ENCODE data around the gene NHP2.
"Not testable (repeated sequence)": the region's sequence is repeated elsewhere in the genome, so short reads cannot be mapped to it uniquely, and the experiment has no call there.

The NHP2 gene

DNA sequence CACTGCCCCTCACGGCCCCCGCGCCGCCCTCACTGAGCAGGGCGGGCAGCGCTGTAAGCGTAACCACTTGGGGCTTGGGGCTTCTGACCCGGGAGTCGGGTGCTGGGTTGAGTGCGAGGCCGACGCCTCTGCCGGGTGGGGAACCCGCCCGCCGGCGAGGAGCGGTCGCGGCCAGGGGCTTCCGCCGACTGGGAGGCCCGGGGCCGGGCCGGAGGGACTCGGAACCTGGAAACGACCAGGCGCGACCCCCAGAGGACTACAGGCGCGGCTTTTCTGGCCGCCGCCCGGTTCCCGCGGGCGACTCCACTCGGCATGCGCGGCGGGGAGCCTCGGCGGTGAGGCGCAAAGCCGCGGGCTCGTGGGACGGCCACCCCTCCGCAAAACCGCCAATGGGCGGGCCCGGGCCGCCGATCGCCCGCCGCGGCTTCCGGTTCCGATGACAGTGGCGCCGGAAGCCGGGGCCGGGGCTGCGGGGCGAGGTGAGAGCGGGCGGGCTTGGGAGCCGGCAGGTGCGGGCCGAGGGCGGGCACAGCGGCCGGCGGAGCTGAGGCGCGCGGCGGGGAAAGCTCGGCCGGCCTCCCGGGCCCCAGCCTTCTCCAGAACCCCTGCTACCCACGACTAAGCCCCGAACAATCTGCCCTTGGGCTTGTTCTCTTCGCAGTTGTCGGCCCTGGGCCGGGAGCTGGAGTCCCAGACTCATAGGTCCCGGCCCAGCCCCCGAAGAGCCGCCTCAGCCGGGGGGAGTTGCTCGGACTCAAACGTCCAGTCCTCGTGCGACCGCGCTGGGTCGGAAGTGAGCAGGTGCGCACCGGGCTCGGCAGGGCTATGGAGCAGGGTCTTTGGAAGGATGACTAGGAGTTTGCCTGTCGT, 22.9 kb downstream of the NHP2 start, which contains the start of gene RMND5B:
Gene RMND5B (plus strand): TSS at position 439 of the 870 bp plus-strand sequence. CDS start 7,106 bp downstream, outside the sequence.
- DNase-seq (ENCODE audit: low read depth): peak; percentile 63

DNA sequence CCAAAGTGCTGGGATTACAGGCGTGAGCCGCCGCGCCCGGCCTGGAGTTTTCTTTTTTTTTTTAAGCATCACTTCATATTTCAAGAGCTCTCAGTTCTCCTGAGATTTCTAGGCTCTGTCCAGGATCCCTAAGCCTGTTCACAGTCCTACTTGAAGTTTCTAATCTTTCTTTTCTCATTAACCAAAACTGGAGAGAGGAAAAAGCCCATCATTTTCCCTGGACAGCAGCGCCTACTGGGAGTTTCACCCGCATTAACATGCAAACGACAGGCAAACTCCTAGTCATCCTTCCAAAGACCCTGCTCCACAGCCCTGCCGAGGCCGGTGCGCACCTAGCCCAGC, 23.5 kb downstream of the NHP2 start:
- not testable (repeated sequence) for DNase-seq (ENCODE audit: low read depth)

DNA sequence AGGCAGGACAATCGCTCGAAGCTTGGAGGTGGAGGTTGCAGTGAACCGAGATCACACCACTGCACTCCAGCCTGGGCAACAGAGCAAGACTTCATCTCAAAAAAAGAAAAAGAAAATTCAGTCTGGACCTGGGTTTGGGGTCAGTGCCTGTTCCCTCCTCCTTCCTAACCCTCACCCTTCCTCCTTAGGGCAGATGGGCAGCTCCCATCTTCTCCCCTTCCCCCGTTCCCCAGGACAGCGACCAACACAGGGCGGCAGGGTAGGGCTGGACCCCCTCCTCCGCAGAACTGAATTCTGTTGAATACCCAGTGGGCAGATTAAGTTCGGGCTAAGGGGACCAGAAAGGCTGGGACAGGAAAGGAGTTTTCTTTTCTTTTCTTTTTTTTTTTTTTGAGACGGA, 24.4 kb downstream of the NHP2 start:
- DNase-seq (ENCODE audit: low read depth): no peak

DNA sequence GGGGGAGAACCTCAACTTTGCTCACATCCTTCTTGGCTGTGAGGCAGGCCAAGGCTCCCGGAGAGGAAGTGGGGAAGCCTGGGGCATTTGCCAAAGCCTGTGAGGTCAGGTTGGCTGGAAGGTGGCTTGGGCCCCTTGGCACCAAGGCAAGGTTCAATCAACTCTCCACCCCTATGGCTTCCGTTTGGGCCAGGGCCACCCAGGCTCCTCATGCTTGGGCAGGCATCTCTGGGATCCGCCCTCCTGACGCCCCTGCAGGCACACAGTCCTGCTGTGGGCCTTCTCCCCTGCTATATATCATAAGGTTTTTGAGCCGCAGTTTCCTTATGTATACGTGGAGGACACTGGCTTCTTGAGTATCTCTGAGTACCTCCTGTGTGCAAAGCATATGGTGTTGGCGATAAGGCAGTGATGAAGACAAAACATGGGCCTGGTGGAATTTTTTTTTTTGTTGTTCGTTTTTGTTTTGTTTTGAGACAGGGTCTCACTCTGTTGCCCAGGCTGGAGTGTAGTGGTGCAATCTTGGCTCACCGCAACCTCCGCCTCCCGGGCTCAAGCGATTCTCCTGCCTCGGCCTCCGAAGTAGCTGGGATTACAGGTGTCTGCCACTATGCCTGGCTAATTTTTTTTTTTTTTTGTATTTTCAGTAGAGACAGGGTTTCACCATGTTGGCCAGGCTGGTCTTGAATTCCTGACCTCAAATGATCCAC, 26.2 kb downstream of the NHP2 start:
- not testable (repeated sequence) for DNase-seq (ENCODE audit: low read depth)

DNA sequence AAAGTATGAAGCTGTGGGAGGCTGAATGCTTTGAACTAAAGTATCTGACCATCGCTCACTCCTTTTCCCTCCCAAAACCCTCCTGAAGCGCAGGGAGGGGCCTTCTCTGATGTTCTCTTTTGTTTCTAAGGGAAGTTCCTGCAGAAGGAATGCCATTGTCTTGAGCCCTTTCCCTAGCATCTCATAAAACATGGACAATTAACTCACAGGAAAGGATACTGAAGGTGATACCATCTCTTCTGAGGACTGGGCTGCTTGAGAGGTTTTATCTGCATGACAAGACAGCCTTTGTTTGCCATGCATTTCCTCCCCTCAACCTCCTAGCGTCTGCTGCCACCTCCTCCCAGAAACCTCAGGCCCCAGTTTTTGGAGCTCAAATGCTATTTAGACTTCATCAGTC, 27.1 kb downstream of the NHP2 start:
- no peak for DNase-seq (ENCODE audit: low read depth)

DNA sequence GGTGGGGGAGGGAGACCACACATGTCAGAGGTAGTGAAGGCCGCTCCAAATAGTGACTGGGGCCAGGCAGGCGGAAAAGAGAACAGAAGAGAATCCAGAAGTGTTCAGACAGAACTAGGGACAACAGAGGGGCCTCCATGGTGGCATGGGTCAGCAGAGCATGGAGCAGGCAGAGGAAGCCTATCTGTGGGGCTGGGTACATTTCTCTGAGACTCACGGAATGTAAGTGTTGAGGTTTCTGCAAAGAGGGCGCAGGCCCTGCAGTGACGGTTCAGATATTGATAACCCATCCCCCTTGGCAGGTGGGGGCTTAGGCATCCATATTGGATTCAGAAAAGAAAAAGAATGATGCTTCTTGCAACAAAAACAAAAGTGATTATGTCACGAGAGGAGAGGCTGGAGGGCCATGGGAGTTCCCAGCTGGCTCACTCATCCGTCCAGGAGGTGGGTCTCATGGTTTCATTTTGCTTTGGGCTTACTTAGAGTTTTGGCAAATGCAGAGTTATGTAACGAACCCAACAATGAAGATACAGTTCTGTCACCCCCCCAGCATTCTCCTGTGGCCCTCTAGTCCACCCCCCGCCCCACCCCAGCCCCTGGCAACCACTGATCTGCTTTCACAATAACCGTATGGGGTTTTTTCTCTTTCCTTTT, 28.3 kb downstream of the NHP2 start:
- no peak for DNase-seq (ENCODE audit: low read depth)

DNA sequence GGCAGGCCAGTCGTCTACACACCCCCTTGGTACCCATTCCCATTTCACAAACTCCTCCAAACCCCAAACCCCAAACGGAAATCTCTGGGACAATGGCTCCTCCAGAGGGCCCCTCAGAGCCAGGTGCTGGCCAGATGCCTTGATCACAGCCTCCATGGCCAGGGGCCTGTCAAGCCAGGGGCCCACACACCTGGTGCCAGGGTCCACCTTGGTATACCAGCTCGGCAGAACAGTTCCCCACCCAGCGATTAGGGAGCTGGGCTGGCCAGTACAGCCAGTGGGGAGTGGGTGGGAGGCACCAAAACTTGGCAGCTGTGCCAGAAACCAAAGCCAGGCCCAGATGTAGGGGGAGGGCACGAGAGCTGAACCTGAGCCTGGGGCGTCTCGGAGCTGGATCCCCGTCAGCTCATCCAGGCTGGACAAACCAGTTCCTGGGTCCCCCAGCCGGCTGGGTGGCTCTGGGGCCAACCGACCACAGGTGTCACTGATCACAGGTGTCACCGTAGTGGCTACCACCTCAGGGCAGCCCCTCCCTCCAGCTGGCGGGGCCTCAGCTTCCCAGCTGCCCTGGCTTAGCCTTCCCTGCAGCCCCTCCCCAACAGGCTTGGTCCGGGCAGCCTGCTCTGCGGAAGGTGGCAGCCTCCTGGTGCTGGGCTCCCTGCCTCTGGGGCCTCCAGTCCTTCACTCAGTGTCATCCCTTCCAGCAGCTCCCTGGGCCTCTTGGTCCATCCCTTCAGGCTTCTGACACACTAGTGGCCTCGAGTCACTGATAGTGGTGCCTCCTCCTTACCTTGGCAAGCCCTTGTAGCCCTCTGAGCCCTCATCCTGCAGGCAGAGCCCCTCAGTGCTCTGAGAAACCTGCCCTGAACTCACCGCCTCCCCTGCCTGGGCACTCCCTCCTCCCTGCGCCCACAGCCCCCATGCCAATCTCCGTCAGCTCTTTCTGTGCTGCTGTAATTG, 29.4 kb downstream of the NHP2 start:
- DNase-seq (ENCODE audit: low read depth): no peak

DNA sequence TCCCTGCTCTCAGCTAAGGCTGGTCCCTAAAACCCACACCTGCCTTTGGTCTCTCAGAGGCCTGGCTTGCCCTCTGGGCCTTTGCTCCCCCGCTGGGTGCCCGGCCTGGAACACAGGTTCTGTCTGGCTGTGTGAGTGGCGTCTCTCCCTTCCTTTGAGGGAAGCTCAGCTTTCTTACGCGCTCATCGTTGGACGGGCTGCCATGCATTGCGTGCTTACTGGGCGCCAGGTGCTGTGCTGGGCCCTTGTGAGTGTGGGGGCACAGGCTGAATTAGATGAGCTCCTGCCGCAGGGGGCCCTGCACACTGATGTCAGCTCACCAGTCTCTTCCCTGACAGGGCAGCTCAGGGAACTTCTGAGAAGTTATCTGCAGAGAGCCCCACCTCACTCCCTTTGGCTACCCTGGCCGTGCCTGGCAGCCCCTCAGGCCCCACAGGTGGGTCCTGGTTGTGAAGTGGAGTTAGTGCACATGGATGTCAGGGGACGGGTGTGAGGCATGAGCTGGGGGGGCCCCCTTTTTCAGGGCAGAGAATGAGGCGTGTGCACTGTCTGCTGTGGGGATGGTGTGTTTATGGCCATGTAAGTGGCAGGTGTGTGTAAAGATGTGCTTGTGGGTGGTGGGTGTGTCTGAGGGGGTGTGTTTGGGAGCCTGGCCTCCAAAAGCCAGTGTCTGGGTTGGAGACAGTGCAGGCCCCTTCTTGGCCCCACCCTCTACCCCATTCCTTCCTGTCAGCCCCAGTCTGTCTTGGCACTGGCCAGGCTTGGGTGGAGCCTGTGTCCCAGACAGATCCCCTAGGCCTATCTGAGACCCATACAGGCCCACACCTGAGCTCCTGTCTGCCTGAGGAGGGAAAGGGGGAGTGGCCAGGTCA, 30.4 kb downstream of the NHP2 start:
- DNase-seq (ENCODE audit: low read depth): no peak

DNA sequence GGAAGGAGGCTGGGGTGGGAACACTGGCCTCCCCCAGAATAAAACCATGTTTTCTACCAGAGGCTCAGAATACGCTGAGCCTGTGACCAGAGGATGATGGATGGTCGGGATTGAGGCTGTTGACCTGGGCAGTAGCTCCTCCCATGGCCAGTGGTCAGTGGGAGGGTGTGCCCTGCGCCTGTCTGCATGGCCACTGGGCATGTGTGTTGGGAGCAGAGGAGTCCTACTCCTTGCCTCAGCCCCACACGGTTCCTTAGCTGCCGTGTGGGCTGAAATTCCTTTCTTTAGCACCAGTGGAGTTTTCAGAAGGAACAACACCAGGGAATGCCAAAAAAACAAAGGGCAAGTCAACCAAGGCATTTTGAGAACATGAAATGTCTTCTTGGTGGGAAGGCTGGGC, 31.3 kb downstream of the NHP2 start:
- no peak for DNase-seq (ENCODE audit: low read depth)

DNA sequence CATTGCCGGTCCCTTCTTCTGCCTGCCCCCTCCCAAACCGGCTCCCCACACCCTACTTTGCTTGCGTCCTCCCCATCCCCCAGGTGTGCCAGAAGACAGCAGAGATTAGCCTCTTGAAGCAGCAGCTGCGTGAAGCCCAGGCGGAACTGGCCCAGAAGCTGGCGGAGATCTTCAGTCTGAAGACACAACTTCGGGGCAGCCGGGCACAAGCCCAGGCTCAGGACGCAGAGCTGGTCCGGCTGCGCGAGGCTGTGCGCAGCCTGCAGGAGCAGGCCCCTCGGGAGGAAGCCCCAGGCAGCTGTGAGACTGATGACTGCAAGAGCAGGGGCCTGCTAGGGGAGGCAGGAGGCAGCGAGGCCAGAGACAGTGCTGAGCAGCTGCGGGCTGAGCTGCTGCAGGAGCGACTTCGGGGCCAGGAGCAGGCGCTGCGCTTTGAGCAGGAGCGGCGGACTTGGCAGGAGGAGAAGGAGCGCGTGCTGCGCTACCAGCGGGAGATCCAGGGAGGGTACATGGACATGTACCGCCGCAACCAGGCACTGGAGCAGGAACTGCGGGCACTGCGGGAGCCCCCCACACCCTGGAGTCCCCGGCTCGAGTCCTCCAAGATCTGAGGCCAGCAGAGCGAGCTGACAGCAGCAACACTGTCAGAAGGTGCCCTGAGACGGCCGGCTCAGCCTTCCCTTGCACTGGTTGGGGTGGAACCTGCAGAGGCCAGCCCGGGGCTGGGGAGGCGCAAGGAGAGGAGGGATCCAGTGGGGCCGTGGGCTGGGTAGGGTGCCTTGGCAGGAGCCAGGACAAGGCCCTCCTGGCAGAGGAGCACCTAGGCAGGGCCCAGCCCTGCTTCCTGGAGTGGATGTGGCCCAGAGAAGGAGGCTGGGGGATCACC, 32.1 kb downstream of the NHP2 start:
- no peak for DNase-seq (ENCODE audit: low read depth)

DNA sequence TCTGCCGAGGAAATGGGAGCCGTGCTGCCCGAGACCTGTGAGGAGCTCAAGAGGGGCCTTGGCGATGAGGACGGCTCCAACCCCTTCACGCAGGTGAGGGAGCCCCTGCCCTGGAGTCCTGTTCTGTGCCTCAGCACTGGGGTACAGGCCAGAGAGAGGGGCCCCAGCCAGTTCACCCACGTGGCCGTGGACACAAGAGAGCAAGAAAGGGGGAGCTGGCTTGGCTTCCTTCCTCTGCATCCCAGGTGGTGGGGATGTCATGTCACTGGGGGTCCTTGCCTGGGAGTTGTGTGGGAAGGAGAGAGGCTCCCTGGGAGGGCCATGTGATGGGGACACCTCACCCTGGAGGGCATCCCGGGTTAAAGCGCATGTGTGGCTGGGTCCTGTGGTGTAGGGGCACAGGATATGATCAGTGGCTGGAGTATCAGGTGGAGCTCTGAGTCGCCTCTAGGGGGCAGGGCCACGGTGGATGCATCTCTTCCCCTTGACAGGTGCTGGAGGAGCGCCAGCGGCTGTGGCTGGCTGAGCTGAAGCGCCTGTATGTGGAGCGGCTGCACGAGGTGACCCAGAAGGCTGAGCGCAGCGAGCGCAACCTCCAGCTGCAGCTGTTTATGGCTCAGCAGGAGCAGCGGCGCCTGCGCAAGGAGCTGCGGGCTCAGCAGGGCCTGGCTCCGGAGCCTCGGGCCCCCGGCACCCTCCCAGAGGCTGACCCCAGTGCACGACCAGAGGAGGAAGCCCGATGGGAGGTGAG, 32.9 kb downstream of the NHP2 start:
- DNase-seq (ENCODE audit: low read depth): no peak

DNA sequence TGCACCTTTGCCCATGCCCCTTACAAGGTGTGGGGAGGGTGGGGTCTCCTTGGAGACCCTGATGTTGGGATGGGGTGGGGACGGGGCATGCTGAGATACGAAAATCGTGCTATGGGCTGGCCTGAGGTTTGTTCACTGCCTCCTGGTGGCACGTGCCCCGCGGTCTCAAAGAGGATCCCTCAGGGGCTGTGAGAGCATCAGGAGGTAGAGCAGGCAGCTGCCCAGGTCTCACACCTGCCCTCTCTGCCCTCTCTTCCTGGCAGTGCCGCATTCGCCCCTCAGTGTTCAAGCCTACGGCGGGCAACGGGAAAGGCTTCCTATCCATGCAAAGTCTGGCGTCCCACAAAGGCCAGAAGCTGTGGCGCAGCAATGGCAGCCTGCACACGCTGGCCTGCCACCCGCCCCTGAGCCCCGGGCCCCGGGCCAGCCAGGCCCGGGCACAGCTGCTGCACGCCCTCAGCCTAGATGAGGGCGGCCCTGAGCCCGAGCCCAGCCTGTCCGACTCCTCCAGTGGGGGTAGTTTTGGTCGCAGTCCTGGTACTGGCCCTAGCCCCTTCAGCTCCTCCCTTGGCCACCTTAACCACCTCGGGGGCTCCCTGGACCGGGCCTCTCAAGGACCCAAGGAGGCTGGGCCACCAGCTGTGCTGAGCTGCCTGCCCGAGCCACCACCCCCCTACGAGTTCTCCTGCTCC, 33.6 kb downstream of the NHP2 start:
- no peak for DNase-seq (ENCODE audit: low read depth)

DNA sequence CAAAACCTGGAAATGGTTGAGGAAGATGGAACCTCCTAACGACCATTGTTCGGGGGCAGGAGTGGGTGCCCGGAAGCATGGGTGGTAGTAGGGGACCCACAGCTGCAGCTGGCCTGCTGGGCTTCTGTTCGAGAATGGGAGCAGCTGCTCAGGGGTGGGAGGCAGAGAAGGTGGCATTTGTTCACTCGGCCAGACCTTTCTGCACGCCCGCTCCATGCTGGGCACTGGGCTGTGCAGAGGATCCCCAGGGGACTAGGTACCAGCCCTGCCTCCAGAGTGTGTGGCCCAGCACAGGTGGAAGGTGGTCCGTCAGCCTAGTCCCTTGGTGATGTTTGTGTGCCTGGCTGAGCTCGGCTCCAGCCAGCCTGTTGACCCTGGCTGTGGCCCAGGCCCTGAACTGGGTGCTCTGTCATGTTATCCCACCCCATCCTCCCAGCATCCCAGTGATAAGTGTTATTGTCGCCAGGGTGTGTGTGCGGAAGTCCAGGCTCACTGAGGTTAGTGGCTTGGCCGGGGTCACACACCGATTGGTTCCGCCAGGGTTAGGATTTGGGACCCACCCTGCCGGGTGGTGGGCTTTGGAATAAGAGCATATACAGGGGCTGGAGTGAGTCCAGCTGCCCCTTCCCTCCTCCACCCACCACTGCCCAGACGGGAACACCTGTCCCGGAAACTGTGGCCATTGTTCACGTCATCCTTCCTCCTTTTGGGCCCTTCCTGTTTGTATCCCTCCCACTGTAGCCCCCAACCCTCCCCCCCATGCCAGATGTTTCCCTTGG, 35.6 kb downstream of the NHP2 start:
- no peak for DNase-seq (ENCODE audit: low read depth)

DNA sequence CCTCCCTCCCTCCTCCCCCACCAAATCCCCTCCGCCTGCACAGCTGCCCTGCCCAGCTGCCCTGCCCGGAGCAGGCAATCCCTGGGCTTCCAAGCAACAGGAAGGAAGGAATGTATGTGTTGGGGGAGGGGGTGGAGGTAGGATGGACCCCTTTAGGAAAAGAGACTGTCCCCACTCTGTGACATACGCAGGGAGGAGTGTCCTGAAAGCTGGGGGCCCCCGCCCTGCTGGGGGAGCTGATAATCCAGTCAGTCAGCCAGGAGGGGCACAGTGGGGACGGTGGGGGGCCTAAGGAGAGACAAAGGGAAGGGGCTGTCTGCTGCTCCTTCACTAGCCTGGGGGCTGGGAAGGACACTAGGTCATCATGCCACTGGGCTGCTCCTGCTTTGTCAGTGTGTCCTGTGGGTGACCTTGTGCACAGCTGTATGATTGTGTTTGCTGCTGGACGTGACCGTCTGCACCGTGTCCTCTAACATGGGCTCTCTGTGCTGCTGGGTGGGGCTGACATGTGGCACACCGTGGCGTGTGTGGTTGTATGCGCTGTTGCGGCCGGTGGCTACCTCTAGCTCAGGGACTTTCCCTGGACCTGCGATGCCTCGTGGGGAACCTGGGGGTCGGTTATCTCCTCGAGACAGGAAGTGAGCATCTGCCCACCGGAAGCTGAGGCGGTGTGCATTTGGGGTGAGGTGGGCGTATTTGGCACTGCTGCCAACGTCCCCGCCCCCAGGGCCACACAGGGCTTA, 37.4 kb downstream of the NHP2 start:
- DNase-seq (ENCODE audit: low read depth): no peak

DNA sequence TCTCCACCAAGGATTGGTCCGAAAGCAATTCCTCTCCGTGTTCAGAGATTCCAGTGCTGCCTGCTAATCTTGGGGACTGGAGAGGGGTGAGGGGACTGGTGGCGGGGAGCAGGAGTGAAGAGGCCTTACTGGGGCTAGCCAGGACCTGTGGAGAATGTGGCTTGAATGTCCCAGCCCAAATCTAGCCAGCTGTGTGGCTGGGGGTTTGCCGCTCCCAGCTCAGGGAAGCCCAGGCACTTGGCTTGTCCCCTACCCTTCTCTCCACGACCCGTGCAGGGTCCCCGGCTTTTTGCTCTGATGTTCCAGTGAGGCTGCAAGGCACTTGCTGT, 37.9 kb downstream of the NHP2 start:
- DNase-seq (ENCODE audit: low read depth): no peak

DNA sequence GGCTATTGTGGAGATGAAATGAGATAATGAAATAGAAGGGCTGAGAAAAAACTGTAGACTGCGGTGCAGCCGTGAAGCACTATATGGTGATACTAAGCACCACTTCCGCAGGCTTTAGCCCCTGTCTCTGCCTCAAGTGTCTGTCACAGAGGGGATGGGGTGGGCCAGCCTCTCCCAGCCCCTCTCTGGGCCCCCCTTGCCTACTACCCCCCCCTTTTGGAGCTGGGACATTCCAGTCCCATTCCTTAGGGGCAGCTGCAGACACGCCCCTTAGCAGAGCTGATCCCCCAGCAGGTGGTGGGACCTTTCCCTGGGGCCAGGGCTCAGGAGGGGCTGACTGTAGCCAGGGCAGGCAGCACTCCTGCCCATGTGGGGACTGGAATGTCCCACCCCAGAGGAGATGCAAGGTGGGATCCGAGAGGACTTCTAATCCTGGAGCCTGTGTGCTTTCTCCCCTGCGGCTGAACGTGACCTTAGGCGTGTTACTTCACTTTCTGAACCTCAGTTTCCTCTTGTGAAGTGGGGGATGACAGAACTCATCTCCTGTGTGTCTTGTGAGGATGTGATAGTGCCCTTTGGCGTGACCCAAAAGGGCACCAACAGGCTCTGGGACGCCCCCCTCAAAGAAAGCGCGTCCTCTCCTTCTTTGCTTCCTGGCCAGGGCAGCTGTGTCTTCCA, 38.4 kb downstream of the NHP2 start:
- no peak for DNase-seq (ENCODE audit: low read depth)

Measured in stromal cell of bone marrow (primary cell).